ENCODE data around the gene AKNAD1. TPM values are rescaled to one million over a fixed set of nuclear protein-coding genes. Genes with fewer than 3 reads are reported as not detected.
"Not testable (repeated sequence)": the region's sequence is repeated elsewhere in the genome, so short reads cannot be mapped to it uniquely, and the experiment has no call there.

Gene AKNAD1
- total RNA-seq, 1 experiment from 2014 or later, result not detected

GRCh38 chr1:108889706-108890384, 33.0 kb upstream of the AKNAD1 start:
- no peak overlapping the region for H3K4me3 ChIP-seq (ENCODE audit: low read length)
- no peaks in the 10 kb centered on the region for H3K9me3 ChIP-seq (ENCODE audit: low read length)
- H3K27ac ChIP-seq (ENCODE audit: low read length), result no peak overlapping the region
- no peak overlapping the region for H2AFZ ChIP-seq (ENCODE audit: low read length)
- no peak overlapping the region for H3K9ac ChIP-seq (ENCODE audit: low read length)
- H3K4me1 ChIP-seq (ENCODE audit: low read length), result no peaks in the 10 kb centered on the region
- no peak overlapping the region for H3K4me2 ChIP-seq (ENCODE audit: low read depth, low read length, poor library complexity, severe bottlenecking)
- no peaks in the 10 kb centered on the region for H4K20me1 ChIP-seq (ENCODE audit: insufficient read depth, low read depth, low read length)
- H3K36me3 ChIP-seq (ENCODE audit: insufficient read depth, low read length), result no peaks in the 10 kb centered on the region
- no peak for DNase-seq
- H3K79me2 ChIP-seq (ENCODE audit: low read length), result no peaks in the 10 kb centered on the region
- no peaks in the 10 kb centered on the region for H3K9me2 ChIP-seq (replicated peaks; ENCODE audit: insufficient read depth, low read length)
- H3K27me3 ChIP-seq (ENCODE audit: low read length), result no peaks in the 10 kb centered on the region

GRCh38 chr1:108889006-108889645, 32.2 kb upstream of the AKNAD1 start:
- H2AFZ ChIP-seq (ENCODE audit: low read length); H3K4me2 ChIP-seq (ENCODE audit: low read depth, low read length, poor library complexity, severe bottlenecking); H3K79me2 ChIP-seq (ENCODE audit: low read length): not testable (repeated sequence)

DNA sequence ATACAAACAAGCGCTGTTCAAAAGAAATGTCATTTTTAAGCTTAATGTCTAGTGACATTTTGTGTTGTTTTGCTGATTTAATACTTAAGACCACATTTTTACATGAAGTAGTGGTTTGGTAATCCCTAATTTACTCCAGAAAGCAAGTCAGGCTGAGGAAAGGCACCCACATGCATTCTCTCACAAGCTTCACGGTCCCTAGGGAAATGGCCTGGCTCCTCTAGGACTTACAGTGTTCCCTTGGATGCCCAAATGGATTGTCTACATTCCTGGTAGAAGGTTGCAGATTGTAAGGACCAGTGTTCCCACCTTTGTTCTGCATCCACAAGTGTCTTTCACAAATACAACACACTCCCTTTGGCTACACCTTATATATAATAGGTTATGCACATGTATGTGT, 29.4 kb upstream of the AKNAD1 start:
- no peak for DNase-seq
- no peaks in the 10 kb centered on the region for H3K36me3 ChIP-seq (ENCODE audit: insufficient read depth, low read length)
- H3K4me1 ChIP-seq (ENCODE audit: low read length), result no peaks in the 10 kb centered on the region
- no peaks in the 10 kb centered on the region for H3K9me3 ChIP-seq (ENCODE audit: low read length)
- H3K9ac ChIP-seq (ENCODE audit: low read length), result no peak overlapping the region
- no peak overlapping the region for H3K4me2 ChIP-seq (ENCODE audit: low read depth, low read length, poor library complexity, severe bottlenecking)
- no peak overlapping the region for H3K27ac ChIP-seq (ENCODE audit: low read length)
- no peaks in the 10 kb centered on the region for H3K9me2 ChIP-seq (replicated peaks; ENCODE audit: insufficient read depth, low read length)
- no peak overlapping the region for H3K4me3 ChIP-seq (ENCODE audit: low read length)
- no peaks in the 10 kb centered on the region for H3K27me3 ChIP-seq (ENCODE audit: low read length)
- no peaks in the 10 kb centered on the region for H4K20me1 ChIP-seq (ENCODE audit: insufficient read depth, low read depth, low read length)
- H3K79me2 ChIP-seq (ENCODE audit: low read length), result no peaks in the 10 kb centered on the region
- H2AFZ ChIP-seq (ENCODE audit: low read length), result no peak overlapping the region

More at GRCh38 chr1:108889006-108889645, 32.2 kb upstream of the AKNAD1 start:
- not testable (repeated sequence) for H3K4me3 ChIP-seq (ENCODE audit: low read length); DNase-seq; H3K9ac ChIP-seq (ENCODE audit: low read length); H3K36me3 ChIP-seq (ENCODE audit: insufficient read depth, low read length); H3K27me3 ChIP-seq (ENCODE audit: low read length); H3K9me3 ChIP-seq (ENCODE audit: low read length); H3K27ac ChIP-seq (ENCODE audit: low read length); H3K4me1 ChIP-seq (ENCODE audit: low read length); H3K9me2 ChIP-seq (replicated peaks; ENCODE audit: insufficient read depth, low read length); H4K20me1 ChIP-seq (ENCODE audit: insufficient read depth, low read depth, low read length)

DNA sequence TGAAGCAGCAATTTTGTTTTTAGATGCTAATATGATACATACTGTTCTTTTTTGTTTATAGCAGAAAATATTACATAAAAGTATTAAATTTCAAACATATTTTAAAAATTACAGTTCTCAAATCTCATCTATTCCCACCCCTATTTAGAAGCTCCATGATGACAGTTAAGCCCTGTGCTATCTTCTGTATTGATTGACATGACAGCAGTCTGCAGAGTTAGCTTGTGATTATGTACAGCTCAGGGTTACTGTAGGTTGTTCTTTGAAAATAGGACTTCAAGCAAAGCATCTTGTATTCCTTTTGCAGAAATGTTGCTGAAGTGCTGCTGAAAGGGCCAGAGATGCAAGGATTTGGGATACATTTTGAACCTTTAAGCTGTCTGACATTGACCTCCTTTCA, 28.1 kb upstream of the AKNAD1 start:
- Histone ChIP-seq H3K36me3 (ENCODE audit: insufficient read depth, low read length) (no peaks in the 10 kb centered on the region), H3K9me3 (ENCODE audit: low read length) (no peaks in the 10 kb centered on the region), H3K27ac (ENCODE audit: low read length) (no peak overlapping the region), H3K4me2 (ENCODE audit: low read depth, low read length, poor library complexity, severe bottlenecking) (no peak overlapping the region), H3K79me2 (ENCODE audit: low read length) (no peaks in the 10 kb centered on the region), H3K4me3 (ENCODE audit: low read length) (no peak overlapping the region), H3K27me3 (ENCODE audit: low read length) (no peaks in the 10 kb centered on the region), H3K9me2 (replicated peaks; ENCODE audit: insufficient read depth, low read length) (no peaks in the 10 kb centered on the region), H3K4me1 (ENCODE audit: low read length) (no peaks in the 10 kb centered on the region), H4K20me1 (ENCODE audit: insufficient read depth, low read depth, low read length) (no peaks in the 10 kb centered on the region), H3K9ac (ENCODE audit: low read length) (no peak overlapping the region), H2AFZ (ENCODE audit: low read length) (no peak overlapping the region)
- no peak for DNase-seq

- Histone ChIP-seq H3K9ac (ENCODE audit: low read length) (no peak overlapping the region), H3K27ac (ENCODE audit: low read length) (no peak overlapping the region), H2AFZ (ENCODE audit: low read length) (no peak overlapping the region), H3K36me3 (ENCODE audit: insufficient read depth, low read length) (no peaks in the 10 kb centered on the region), H4K20me1 (ENCODE audit: insufficient read depth, low read depth, low read length) (no peaks in the 10 kb centered on the region), H3K4me1 (ENCODE audit: low read length) (peaks cover 5% of the 10 kb centered on the region), H3K4me2 (ENCODE audit: low read depth, low read length, poor library complexity, severe bottlenecking) (no peak overlapping the region), H3K79me2 (ENCODE audit: low read length) (no peaks in the 10 kb centered on the region), H3K27me3 (ENCODE audit: low read length) (peaks cover 2% of the 10 kb centered on the region; the same call in 1 of the 2 replicates), H3K4me3 (ENCODE audit: low read length) (no peak overlapping the region), H3K9me3 (ENCODE audit: low read length) (no peaks in the 10 kb centered on the region), H3K9me2 (replicated peaks; ENCODE audit: insufficient read depth, low read length) (no peaks in the 10 kb centered on the region)
- DNase-seq, result no peak
These were observed 25.9 kb upstream of the AKNAD1 start for GRCh38 chr1:108882837-108883236.

DNA sequence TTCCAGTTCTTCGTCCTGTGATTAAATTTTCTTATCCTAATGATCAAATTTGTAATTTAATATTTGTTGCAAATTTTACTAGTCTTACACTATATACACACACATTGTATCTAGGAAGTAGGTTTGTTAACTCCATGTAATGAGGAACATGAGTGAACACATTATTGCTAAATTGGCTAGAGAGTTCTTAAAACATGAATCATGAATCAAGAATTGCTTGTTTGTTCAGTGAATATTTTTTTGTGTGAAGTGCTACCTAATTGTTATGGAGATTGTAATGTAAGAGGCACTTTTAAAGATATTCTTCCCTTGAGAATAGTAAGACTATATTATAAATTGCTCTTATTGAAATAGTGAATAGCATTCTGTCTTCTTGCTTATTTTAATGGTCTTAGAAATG, 24.5 kb upstream of the AKNAD1 start:
- Histone ChIP-seq H2AFZ (ENCODE audit: low read length) (no peak overlapping the region), H3K27me3 (ENCODE audit: low read length) (peaks cover 3% of the 10 kb centered on the region; the same call in 1 of the 2 replicates), H3K9me2 (replicated peaks; ENCODE audit: insufficient read depth, low read length) (no peaks in the 10 kb centered on the region), H3K4me2 (ENCODE audit: low read depth, low read length, poor library complexity, severe bottlenecking) (no peak overlapping the region), H3K9ac (ENCODE audit: low read length) (no peak overlapping the region), H3K36me3 (ENCODE audit: insufficient read depth, low read length) (no peaks in the 10 kb centered on the region), H3K4me1 (ENCODE audit: low read length) (peaks cover 15% of the 10 kb centered on the region), H3K9me3 (ENCODE audit: low read length) (no peaks in the 10 kb centered on the region), H4K20me1 (ENCODE audit: insufficient read depth, low read depth, low read length) (no peaks in the 10 kb centered on the region), H3K4me3 (ENCODE audit: low read length) (no peak overlapping the region), H3K79me2 (ENCODE audit: low read length) (no peaks in the 10 kb centered on the region), H3K27ac (ENCODE audit: low read length) (no peak overlapping the region)
- DNase-seq, result no peak

DNA sequence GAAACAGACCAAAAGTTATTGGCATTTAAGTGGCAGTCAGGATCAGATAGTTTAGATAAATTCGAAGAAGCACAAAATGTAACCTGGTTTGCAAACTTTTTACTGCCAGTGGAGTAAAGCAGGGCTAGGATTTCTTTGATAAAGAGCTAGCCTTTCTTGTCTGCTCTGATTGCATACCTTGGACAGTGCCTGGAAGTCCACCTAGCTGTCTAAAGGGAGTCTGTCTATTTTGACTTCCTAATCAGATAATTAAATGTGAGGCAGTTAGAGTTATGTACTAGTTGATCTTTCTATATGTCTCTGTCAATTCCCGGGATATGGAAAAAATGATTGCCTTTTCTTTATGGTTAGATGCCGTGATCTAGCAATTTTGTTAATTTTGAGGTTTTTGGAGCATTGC, 24.0 kb upstream of the AKNAD1 start:
- Histone ChIP-seq H3K27me3 (ENCODE audit: low read length) (peaks cover 3% of the 10 kb centered on the region; the same call in 1 of the 2 replicates), H3K79me2 (ENCODE audit: low read length) (no peaks in the 10 kb centered on the region), H3K4me3 (ENCODE audit: low read length) (no peak overlapping the region), H3K9ac (ENCODE audit: low read length) (no peak overlapping the region), H3K4me2 (ENCODE audit: low read depth, low read length, poor library complexity, severe bottlenecking) (no peak overlapping the region), H4K20me1 (ENCODE audit: insufficient read depth, low read depth, low read length) (no peaks in the 10 kb centered on the region), H3K27ac (ENCODE audit: low read length) (no peak overlapping the region), H3K36me3 (ENCODE audit: insufficient read depth, low read length) (no peaks in the 10 kb centered on the region), H3K9me2 (replicated peaks; ENCODE audit: insufficient read depth, low read length) (no peaks in the 10 kb centered on the region), H3K4me1 (ENCODE audit: low read length) (peaks cover 17% of the 10 kb centered on the region), H2AFZ (ENCODE audit: low read length) (no peak overlapping the region), H3K9me3 (ENCODE audit: low read length) (no peaks in the 10 kb centered on the region)
- no peak for DNase-seq

DNA sequence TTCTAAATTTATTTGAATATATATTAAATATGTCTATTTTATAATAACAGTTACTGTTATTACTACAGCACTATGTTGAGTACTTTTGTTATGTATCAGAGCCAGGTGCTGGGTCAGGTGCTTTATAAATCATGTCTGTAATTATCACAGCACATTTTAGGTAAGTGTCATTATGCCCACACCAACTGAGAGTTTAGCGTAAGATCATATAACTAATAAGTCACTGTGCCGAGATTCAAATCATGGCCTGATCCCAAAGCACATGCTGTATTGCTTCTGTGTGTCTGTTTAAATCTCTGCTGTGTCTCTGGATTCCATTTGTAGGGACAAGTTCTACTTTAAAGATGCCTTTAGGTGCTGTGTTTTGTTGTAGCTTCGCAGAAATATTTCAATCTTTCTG, 21.8 kb upstream of the AKNAD1 start:
- Histone ChIP-seq H3K9me3 (ENCODE audit: low read length) (no peaks in the 10 kb centered on the region), H3K4me1 (ENCODE audit: low read length) (peaks cover 17% of the 10 kb centered on the region), H4K20me1 (ENCODE audit: insufficient read depth, low read depth, low read length) (no peaks in the 10 kb centered on the region), H2AFZ (ENCODE audit: low read length) (no peak overlapping the region), H3K4me3 (ENCODE audit: low read length) (no peak overlapping the region), H3K9ac (ENCODE audit: low read length) (no peak overlapping the region), H3K79me2 (ENCODE audit: low read length) (no peaks in the 10 kb centered on the region), H3K36me3 (ENCODE audit: insufficient read depth, low read length) (no peaks in the 10 kb centered on the region), H3K27me3 (ENCODE audit: low read length) (peaks cover 3% of the 10 kb centered on the region; the same call in 1 of the 2 replicates), H3K9me2 (replicated peaks; ENCODE audit: insufficient read depth, low read length) (no peaks in the 10 kb centered on the region), H3K27ac (ENCODE audit: low read length) (no peak overlapping the region), H3K4me2 (ENCODE audit: low read depth, low read length, poor library complexity, severe bottlenecking) (no peak overlapping the region)
- no peak for DNase-seq
